ENCODE results near the gene FRMD1. TPM values are rescaled to one million over a fixed set of nuclear protein-coding genes. Genes with fewer than 3 reads are reported as not detected.
A peak's percentile ranks its signal among the peaks of the same experiment; 100 is the strongest.

The FRMD1 gene
- total and polyA plus RNA-seq, 12 donors: 0.12 to 1.3 (median 0.21) TPM; not detected in 4

- DNase-seq (no peak), ATAC-seq (no peak)
- Histone ChIP-seq H3K27ac (peak overlapping the region in 9 of 10 donors; percentile 43 to 96 (median 77)), H3K9me3 (no peaks in the 10 kb centered on the region), H3K27me3 (peaks cover 0 to 13% (median 0%) of the 10 kb centered on the region in 7 donors), H3K4me3 (no peak overlapping the region), H3K36me3 (no peaks in the 10 kb centered on the region), H3K4me1 (peaks cover 0 to 63% (median 46%) of the 10 kb centered on the region in 9 donors)
- WGBS, 2 donors: 51 to 65% methylated on average over 2 of the region's 2 CpGs
- intact Hi-C loops (cut with DNase I): loop anchor here in 5 of 10 donors (5.0 to 10.0 kb wide), 5 partner anchors 39 to 96 kb away; no protein-coding TSS in a partner anchor
- TF ChIP-seq CTCF (IDR thresholded peaks at IDR 0.05): no peak
These were observed 48.1 kb downstream of the FRMD1 start for GRCh38 chr6:168030908-168031307.

GRCh38 chr6:168030218-168030746, 48.7 kb downstream of the FRMD1 start:
- 40 to 42% methylated on average over 5 of the region's 5 CpGs for WGBS, 2 donors
- DNase-seq: no peak
- no peak overlapping the region for H3K4me3 ChIP-seq
- H3K4me1 ChIP-seq: peaks cover 0 to 57% (median 42%) of the 10 kb centered on the region in 9 donors
- H3K27ac ChIP-seq: peak overlapping the region; percentile 43 to 96 (median 76)
- no peaks in the 10 kb centered on the region for H3K9me3 ChIP-seq
- peaks cover 0 to 7% (median 0%) of the 10 kb centered on the region in 7 donors for H3K27me3 ChIP-seq
- H3K36me3 ChIP-seq: no peaks in the 10 kb centered on the region
- peak in 1 of 8 donors; percentile 34 for ATAC-seq
- TF ChIP-seq CTCF (IDR thresholded peaks at IDR 0.05): no peak
- intact Hi-C loops (cut with DNase I): loop anchor here in 5 of 10 donors (5.0 to 10.0 kb wide), 5 partner anchors 38 to 95 kb away; no protein-coding TSS in a partner anchor

GRCh38 chr6:168029459-168030217, 49.4 kb downstream of the FRMD1 start:
- intact Hi-C loops (cut with DNase I): loop anchor here in 5 of 10 donors (5.0 to 10.0 kb wide), 5 partner anchors 37 to 95 kb away; no protein-coding TSS in a partner anchor

More at GRCh38 chr6:168029459-168030217, 49.4 kb downstream of the FRMD1 start:
- WGBS, 2 donors: 73 to 78% methylated on average over 14 of the region's 14 CpGs
- ATAC-seq: peak in 7 of 8 donors; percentile 25 to 64 (median 43)
- no peak for DNase-seq
- H3K27ac ChIP-seq: peak overlapping the region in 8 of 10 donors; percentile 9 to 96 (median 64)
- H3K4me3 ChIP-seq: no peak overlapping the region
- peaks cover 0 to 52% (median 38%) of the 10 kb centered on the region in 9 donors for H3K4me1 ChIP-seq
- no peak for TF ChIP-seq CTCF (IDR thresholded peaks at IDR 0.05)
- H3K27me3 ChIP-seq: peaks cover 0 to 2% (median 0%) of the 10 kb centered on the region in 7 donors
- H3K36me3 ChIP-seq: no peaks in the 10 kb centered on the region
- no peaks in the 10 kb centered on the region for H3K9me3 ChIP-seq

Data from heart right ventricle (tissue), 16 donors.